WTC11 (cell line): Measurements from ENCODE around the gene CRB1. TPM values are rescaled to one million over a fixed set of nuclear protein-coding genes. Genes with fewer than 3 reads are reported as not detected.

Experiments
- ATAC-seq: fragments of 200-7000 bp; cut with Tn5 transposase; 2 replicates; pipeline ENCODE4 v1.10.0; 2021; ENCODE audit warnings: mild to moderate bottlenecking, moderate library complexity
- CTCF ChIA-PET: fragments of 300-600 bp; sonication (Branson Sonifier 250); formaldehyde crosslinking; loops from one replicate; lab custom pipeline; 2021; ENCODE audit warnings: antibody characterized with exemption; lab: Charles Lee
- POLR2A ChIA-PET: fragments of 350-600 bp; sonication (Branson Sonifier 250); formaldehyde crosslinking; loops from one replicate; lab custom pipeline; 2021; ENCODE audit warnings: antibody characterized with exemption; lab: Charles Lee
- DNase-seq: peaks from one replicate; pipeline ENCODE4 v3.0.0; 2021; ENCODE audit warnings: low spot score
- H3K27ac Mint-ChIP-seq: 2 replicates; pipeline ENCODE4 v1.8.0; 2021; ENCODE audit warnings: mixed read lengths
- H3K27me3 Mint-ChIP-seq: 2 replicates; pipeline ENCODE4 v1.8.0; 2021; ENCODE audit warnings: low read depth, mild to moderate bottlenecking, moderate library complexity, mixed read lengths
- H3K36me3 Mint-ChIP-seq: 2 replicates; pipeline ENCODE4 v1.8.0; 2021; ENCODE audit warnings: mixed read lengths
- H3K4me1 Mint-ChIP-seq: 2 replicates; pipeline ENCODE4 v1.8.0; 2022; ENCODE audit warnings: mixed read lengths
- H3K4me3 Mint-ChIP-seq: 2 replicates; pipeline ENCODE4 v1.8.0; 2021; ENCODE audit warnings: mild to moderate bottlenecking, moderate library complexity, mixed read lengths
- H3K9me3 Mint-ChIP-seq: 2 replicates; pipeline ENCODE4 v1.8.0; 2021; ENCODE audit warnings: mixed read lengths
- CBFB ChIP-seq: sonication (generic); formaldehyde crosslinking; IDR thresholded peaks from 2 replicates; pipeline ENCODE4 v1.8.1; 2022; ENCODE audit warnings: mild to moderate bottlenecking, low read depth, missing genetic modification reagents
- CREB1 ChIP-seq: sonication (generic); formaldehyde crosslinking; IDR thresholded peaks from 2 replicates; pipeline ENCODE4 v1.8.0; 2023; ENCODE audit warnings: mild to moderate bottlenecking, missing genetic modification reagents
- FOXJ3 ChIP-seq: sonication (generic); formaldehyde crosslinking; IDR thresholded peaks from 2 replicates; pipeline ENCODE4 v1.9.0; 2021; ENCODE audit warnings: missing genetic modification reagents, mild to moderate bottlenecking, borderline replicate concordance
- RORB ChIP-seq: fragments of 250-450 bp; sonication (Bioruptor Pico); IDR thresholded peaks from 2 replicates; pipeline ENCODE4 v1.9.0; 2021; ENCODE audit warnings: mild to moderate bottlenecking
- SMAD4 ChIP-seq: sonication (generic); formaldehyde crosslinking; IDR thresholded peaks from 2 replicates; pipeline ENCODE4 v1.8.0; 2022; ENCODE audit warnings: mild to moderate bottlenecking, missing genetic modification reagents
- SP1 ChIP-seq: sonication (generic); formaldehyde crosslinking; conservative IDR thresholded peaks from 2 replicates; pipeline ENCODE4 v1.8.1; 2022; ENCODE audit warnings: missing genetic modification reagents
- ZNF138 ChIP-seq: sonication (generic); formaldehyde crosslinking; conservative IDR thresholded peaks from 2 replicates; pipeline ENCODE4 v1.8.1; 2022; ENCODE audit warnings: mild to moderate bottlenecking, moderate library complexity, missing genetic modification reagents
- ZNF263 ChIP-seq: sonication (generic); formaldehyde crosslinking; IDR thresholded peaks from 2 replicates; pipeline ENCODE4 v1.8.1; 2022; ENCODE audit warnings: low read depth, mild to moderate bottlenecking, moderate library complexity, missing genetic modification reagents
- total RNA-seq: library from RNA; stranded (reverse); gene quantifications from 3 replicates; pipeline ENCODE4 v1.2.3, GENCODE V29; 2021
- TF ChIP-seq, protein P1 (sequence below): sonication (generic); formaldehyde crosslinking; IDR thresholded peaks from 2 replicates; pipeline ENCODE4 v1.8.1; 2023; ENCODE audit warnings: mild to moderate bottlenecking, missing genetic modification reagents
- TF ChIP-seq, protein P2 (sequence below): sonication (generic); formaldehyde crosslinking; IDR thresholded peaks from 2 replicates; pipeline ENCODE4 v1.8.0; 2023; ENCODE audit warnings: missing genetic modification reagents, mild to moderate bottlenecking, borderline replicate concordance
- TF ChIP-seq, protein P3 (sequence below): fragments of 250-450 bp; sonication (Bioruptor Pico); IDR thresholded peaks from 2 replicates; pipeline ENCODE4 v1.9.0; 2021; ENCODE audit warnings: mild to moderate bottlenecking, borderline replicate concordance
- TF ChIP-seq, protein P4 (sequence below): sonication (generic); formaldehyde crosslinking; IDR thresholded peaks from 2 replicates; pipeline ENCODE4 v1.8.0; 2022; ENCODE audit warnings: mild to moderate bottlenecking, missing genetic modification reagents
- TF ChIP-seq, protein P5 (sequence below): sonication (generic); formaldehyde crosslinking; IDR thresholded peaks from 2 replicates; pipeline ENCODE4 v1.8.1; 2023; ENCODE audit warnings: mild to moderate bottlenecking, moderate library complexity, missing genetic modification reagents
- TF ChIP-seq, protein P6 (sequence below): sonication (generic); formaldehyde crosslinking; IDR thresholded peaks from 2 replicates; pipeline ENCODE4 v1.8.0; 2022; ENCODE audit warnings: mild to moderate bottlenecking, missing genetic modification reagents
- TF ChIP-seq, protein P7 (sequence below): sonication (generic); formaldehyde crosslinking; IDR thresholded peaks from 2 replicates; pipeline ENCODE4 v1.8.1; 2022; ENCODE audit warnings: missing genetic modification reagents, borderline replicate concordance

The CRB1 gene
- total RNA-seq, 1 experiment from 2014 or later = 0.11 TPM

DNA sequence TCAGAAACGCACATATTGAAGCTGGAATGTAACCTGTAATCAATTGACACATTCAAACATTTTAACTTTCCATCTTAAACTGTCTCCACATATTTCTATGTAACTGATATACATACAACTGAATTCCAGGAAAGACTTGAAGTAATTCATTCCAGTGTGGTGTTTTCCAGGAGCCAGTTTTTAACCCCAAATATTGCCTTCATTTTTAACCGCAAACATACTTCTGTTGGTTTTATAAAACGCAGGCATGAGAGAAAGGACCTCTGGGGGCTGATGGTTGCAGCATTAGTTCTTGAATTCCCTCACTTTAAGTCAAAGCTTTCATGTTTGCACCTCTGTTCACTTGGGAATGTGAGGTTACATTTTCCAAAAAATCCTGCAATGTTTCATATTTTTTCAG, 204.1 kb downstream of the CRB1 start (continued):
- TF ChIP-seq, protein P1, sequence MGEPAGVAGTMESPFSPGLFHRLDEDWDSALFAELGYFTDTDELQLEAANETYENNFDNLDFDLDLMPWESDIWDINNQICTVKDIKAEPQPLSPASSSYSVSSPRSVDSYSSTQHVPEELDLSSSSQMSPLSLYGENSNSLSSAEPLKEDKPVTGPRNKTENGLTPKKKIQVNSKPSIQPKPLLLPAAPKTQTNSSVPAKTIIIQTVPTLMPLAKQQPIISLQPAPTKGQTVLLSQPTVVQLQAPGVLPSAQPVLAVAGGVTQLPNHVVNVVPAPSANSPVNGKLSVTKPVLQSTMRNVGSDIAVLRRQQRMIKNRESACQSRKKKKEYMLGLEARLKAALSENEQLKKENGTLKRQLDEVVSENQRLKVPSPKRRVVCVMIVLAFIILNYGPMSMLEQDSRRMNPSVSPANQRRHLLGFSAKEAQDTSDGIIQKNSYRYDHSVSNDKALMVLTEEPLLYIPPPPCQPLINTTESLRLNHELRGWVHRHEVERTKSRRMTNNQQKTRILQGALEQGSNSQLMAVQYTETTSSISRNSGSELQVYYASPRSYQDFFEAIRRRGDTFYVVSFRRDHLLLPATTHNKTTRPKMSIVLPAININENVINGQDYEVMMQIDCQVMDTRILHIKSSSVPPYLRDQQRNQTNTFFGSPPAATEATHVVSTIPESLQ (CRISPR knock-in tag) = no peak
- no peak for TF ChIP-seq SP1 (CRISPR knock-in tag)
- TF ChIP-seq, protein P2, sequence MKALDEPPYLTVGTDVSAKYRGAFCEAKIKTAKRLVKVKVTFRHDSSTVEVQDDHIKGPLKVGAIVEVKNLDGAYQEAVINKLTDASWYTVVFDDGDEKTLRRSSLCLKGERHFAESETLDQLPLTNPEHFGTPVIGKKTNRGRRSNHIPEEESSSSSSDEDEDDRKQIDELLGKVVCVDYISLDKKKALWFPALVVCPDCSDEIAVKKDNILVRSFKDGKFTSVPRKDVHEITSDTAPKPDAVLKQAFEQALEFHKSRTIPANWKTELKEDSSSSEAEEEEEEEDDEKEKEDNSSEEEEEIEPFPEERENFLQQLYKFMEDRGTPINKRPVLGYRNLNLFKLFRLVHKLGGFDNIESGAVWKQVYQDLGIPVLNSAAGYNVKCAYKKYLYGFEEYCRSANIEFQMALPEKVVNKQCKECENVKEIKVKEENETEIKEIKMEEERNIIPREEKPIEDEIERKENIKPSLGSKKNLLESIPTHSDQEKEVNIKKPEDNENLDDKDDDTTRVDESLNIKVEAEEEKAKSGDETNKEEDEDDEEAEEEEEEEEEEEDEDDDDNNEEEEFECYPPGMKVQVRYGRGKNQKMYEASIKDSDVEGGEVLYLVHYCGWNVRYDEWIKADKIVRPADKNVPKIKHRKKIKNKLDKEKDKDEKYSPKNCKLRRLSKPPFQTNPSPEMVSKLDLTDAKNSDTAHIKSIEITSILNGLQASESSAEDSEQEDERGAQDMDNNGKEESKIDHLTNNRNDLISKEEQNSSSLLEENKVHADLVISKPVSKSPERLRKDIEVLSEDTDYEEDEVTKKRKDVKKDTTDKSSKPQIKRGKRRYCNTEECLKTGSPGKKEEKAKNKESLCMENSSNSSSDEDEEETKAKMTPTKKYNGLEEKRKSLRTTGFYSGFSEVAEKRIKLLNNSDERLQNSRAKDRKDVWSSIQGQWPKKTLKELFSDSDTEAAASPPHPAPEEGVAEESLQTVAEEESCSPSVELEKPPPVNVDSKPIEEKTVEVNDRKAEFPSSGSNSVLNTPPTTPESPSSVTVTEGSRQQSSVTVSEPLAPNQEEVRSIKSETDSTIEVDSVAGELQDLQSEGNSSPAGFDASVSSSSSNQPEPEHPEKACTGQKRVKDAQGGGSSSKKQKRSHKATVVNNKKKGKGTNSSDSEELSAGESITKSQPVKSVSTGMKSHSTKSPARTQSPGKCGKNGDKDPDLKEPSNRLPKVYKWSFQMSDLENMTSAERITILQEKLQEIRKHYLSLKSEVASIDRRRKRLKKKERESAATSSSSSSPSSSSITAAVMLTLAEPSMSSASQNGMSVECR (CRISPR knock-in tag) = no peak
- TF ChIP-seq, protein P3, sequence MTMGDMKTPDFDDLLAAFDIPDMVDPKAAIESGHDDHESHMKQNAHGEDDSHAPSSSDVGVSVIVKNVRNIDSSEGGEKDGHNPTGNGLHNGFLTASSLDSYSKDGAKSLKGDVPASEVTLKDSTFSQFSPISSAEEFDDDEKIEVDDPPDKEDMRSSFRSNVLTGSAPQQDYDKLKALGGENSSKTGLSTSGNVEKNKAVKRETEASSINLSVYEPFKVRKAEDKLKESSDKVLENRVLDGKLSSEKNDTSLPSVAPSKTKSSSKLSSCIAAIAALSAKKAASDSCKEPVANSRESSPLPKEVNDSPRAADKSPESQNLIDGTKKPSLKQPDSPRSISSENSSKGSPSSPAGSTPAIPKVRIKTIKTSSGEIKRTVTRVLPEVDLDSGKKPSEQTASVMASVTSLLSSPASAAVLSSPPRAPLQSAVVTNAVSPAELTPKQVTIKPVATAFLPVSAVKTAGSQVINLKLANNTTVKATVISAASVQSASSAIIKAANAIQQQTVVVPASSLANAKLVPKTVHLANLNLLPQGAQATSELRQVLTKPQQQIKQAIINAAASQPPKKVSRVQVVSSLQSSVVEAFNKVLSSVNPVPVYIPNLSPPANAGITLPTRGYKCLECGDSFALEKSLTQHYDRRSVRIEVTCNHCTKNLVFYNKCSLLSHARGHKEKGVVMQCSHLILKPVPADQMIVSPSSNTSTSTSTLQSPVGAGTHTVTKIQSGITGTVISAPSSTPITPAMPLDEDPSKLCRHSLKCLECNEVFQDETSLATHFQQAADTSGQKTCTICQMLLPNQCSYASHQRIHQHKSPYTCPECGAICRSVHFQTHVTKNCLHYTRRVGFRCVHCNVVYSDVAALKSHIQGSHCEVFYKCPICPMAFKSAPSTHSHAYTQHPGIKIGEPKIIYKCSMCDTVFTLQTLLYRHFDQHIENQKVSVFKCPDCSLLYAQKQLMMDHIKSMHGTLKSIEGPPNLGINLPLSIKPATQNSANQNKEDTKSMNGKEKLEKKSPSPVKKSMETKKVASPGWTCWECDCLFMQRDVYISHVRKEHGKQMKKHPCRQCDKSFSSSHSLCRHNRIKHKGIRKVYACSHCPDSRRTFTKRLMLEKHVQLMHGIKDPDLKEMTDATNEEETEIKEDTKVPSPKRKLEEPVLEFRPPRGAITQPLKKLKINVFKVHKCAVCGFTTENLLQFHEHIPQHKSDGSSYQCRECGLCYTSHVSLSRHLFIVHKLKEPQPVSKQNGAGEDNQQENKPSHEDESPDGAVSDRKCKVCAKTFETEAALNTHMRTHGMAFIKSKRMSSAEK (CRISPR knock-in tag) = no peak
- no peak for TF ChIP-seq CREB1 (CRISPR knock-in tag)
- TF ChIP-seq ZNF138 (CRISPR knock-in tag) = no peak
- TF ChIP-seq FOXJ3 (CRISPR knock-in tag) = no peak

DNA sequence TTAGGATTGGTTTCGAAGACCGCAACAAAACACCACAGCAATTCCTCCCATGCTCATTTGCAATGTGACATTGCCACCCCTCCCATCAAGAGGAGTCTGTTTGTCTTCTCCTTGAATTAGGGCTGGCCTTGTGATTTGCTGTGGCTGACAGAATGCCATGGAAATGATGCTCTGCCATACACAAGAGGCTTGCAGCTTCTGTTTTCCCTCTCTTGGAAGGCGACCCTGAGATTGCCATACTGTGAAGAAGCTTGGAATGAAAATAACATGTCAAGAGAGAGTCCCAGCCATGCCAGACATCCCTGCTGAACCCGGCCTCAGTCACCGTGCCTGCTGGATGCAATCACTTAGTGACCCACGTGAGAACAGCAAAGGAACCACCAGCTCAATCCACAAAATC, 212.4 kb downstream of the CRB1 start:
- Mint-ChIP-seq H3K4me1 (0 out of 2 replicates have a peak, but pooled peaks cover 3% of the 10 kb centered on the region), H3K27ac (no peak overlapping the region), H3K27me3 (no peaks in the 10 kb centered on the region; the same call in 1 of the 2 replicates), H3K4me3 (no peak overlapping the region), H3K9me3 (no peaks in the 10 kb centered on the region), H3K36me3 (no peaks in the 10 kb centered on the region)
- no peak for DNase-seq
- CTCF ChIA-PET = interaction anchor here (1.2 kb wide), 1 partner anchor 81 kb away, joined by 3 read pairs; no protein-coding TSS in a partner anchor
- no peak for ATAC-seq
- POLR2A ChIA-PET = interaction anchor here (0.7 kb wide), 1 partner anchor 82 kb away, joined by 4 read pairs; no protein-coding TSS in a partner anchor
- TF ChIP-seq, protein P4, sequence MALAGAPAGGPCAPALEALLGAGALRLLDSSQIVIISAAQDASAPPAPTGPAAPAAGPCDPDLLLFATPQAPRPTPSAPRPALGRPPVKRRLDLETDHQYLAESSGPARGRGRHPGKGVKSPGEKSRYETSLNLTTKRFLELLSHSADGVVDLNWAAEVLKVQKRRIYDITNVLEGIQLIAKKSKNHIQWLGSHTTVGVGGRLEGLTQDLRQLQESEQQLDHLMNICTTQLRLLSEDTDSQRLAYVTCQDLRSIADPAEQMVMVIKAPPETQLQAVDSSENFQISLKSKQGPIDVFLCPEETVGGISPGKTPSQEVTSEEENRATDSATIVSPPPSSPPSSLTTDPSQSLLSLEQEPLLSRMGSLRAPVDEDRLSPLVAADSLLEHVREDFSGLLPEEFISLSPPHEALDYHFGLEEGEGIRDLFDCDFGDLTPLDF (CRISPR knock-in tag) = no peak
- no peak for TF ChIP-seq CREB1 (CRISPR knock-in tag)
- TF ChIP-seq, protein P5, sequence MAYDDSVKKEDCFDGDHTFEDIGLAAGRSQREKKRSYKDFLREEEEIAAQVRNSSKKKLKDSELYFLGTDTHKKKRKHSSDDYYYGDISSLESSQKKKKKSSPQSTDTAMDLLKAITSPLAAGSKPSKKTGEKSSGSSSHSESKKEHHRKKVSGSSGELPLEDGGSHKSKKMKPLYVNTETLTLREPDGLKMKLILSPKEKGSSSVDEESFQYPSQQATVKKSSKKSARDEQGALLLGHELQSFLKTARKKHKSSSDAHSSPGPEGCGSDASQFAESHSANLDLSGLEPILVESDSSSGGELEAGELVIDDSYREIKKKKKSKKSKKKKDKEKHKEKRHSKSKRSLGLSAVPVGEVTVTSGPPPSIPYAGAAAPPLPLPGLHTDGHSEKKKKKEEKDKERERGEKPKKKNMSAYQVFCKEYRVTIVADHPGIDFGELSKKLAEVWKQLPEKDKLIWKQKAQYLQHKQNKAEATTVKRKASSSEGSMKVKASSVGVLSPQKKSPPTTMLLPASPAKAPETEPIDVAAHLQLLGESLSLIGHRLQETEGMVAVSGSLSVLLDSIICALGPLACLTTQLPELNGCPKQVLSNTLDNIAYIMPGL (CRISPR knock-in tag) = no peak
- TF ChIP-seq RORB (CRISPR knock-in tag) = no peak
- TF ChIP-seq, protein P6, sequence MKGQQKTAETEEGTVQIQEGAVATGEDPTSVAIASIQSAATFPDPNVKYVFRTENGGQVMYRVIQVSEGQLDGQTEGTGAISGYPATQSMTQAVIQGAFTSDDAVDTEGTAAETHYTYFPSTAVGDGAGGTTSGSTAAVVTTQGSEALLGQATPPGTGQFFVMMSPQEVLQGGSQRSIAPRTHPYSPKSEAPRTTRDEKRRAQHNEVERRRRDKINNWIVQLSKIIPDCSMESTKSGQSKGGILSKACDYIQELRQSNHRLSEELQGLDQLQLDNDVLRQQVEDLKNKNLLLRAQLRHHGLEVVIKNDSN (CRISPR knock-in tag) = no peak
- no peak for TF ChIP-seq CBFB (CRISPR knock-in tag)
- no peak for TF ChIP-seq ZNF263 (CRISPR knock-in tag)
- TF ChIP-seq, protein P7, sequence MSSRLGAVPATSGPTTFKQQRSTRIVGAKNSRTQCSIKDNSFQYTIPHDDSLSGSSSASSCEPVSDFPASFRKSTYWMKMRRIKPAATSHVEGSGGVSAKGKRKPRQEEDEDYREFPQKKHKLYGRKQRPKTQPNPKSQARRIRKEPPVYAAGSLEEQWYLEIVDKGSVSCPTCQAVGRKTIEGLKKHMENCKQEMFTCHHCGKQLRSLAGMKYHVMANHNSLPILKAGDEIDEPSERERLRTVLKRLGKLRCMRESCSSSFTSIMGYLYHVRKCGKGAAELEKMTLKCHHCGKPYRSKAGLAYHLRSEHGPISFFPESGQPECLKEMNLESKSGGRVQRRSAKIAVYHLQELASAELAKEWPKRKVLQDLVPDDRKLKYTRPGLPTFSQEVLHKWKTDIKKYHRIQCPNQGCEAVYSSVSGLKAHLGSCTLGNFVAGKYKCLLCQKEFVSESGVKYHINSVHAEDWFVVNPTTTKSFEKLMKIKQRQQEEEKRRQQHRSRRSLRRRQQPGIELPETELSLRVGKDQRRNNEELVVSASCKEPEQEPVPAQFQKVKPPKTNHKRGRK = no peak
- no peak for TF ChIP-seq SMAD4
